H9 (cell line): ENCODE measurements around the gene RPA1. TPM values are rescaled to one million over a fixed set of nuclear protein-coding genes. Genes with fewer than 3 reads are reported as not detected.

Experiments
- DNase-seq: peaks from one replicate; pipeline ENCODE4 v3.0.0-alpha.2; 2017
- H2AFZ ChIP-seq: one replicate; pipeline ENCODE4 v1.6.1; 2013; ENCODE audit warnings: mild to moderate bottlenecking, low read length, control low read depth, moderate library complexity
- H2AK5ac ChIP-seq: 2 replicates; pipeline ENCODE4 v1.6.1; 2013; ENCODE audit warnings: low read length, control low read depth, mixed read lengths; ENCODE audit not compliant: insufficient read length
- H2BK120ac ChIP-seq: one replicate; pipeline ENCODE4 v1.6.1; 2013; ENCODE audit warnings: low read depth, mild to moderate bottlenecking, low read length, control low read depth, inconsistent platforms; ENCODE audit not compliant: poor library complexity, severe bottlenecking
- H2BK12ac ChIP-seq: 2 replicates; pipeline ENCODE4 v1.6.1; 2013; ENCODE audit warnings: low read length, control low read depth, mixed read lengths, low read depth; ENCODE audit not compliant: insufficient read length
- H2BK15ac ChIP-seq: 2 replicates; pipeline ENCODE4 v1.6.1; 2013; ENCODE audit warnings: low read depth, low read length, control low read depth
- H2BK20ac ChIP-seq: one replicate; pipeline ENCODE4 v1.6.1; 2013; ENCODE audit warnings: low read depth, mild to moderate bottlenecking, low read length, control low read depth, inconsistent platforms; ENCODE audit not compliant: poor library complexity, severe bottlenecking
- H2BK5ac ChIP-seq: 2 replicates; pipeline ENCODE4 v1.6.1; 2013; ENCODE audit warnings: low read length, control low read depth, mixed read lengths; ENCODE audit not compliant: insufficient read length
- H3K14ac ChIP-seq: 2 replicates; pipeline ENCODE4 v1.6.1; 2013; ENCODE audit warnings: low read length, control low read depth; ENCODE audit not compliant: insufficient read depth
- H3K18ac ChIP-seq: 2 replicates; pipeline ENCODE4 v1.6.1; 2013; ENCODE audit warnings: low read depth, mild to moderate bottlenecking, mixed read lengths, low read length, control low read depth; ENCODE audit not compliant: insufficient read length
- H3K23ac ChIP-seq: 2 replicates; pipeline ENCODE4 v1.6.1; 2013; ENCODE audit warnings: low read length, control low read depth, mixed read lengths, low read depth; ENCODE audit not compliant: insufficient read length
- H3K23me2 ChIP-seq: 2 replicates; pipeline ENCODE4 v1.6.1; 2013; ENCODE audit warnings: low read depth, mild to moderate bottlenecking, mixed read lengths, low read length, control low read depth; ENCODE audit not compliant: insufficient read length, poor library complexity, severe bottlenecking
- H3K27ac ChIP-seq: 2 replicates; pipeline ENCODE4 v1.5.1; 2013; ENCODE audit warnings: low read length, control low read depth, mixed read lengths, low read depth; ENCODE audit not compliant: insufficient read length
- H3K27me3 ChIP-seq: 2 replicates; pipeline ENCODE4 v1.6.1; 2013; ENCODE audit warnings: low read length, control low read depth, inconsistent platforms; ENCODE audit not compliant: insufficient read depth
- H3K4ac ChIP-seq: 2 replicates; pipeline ENCODE4 v1.6.1; 2013; ENCODE audit warnings: low read depth, mild to moderate bottlenecking, control low read depth, inconsistent platforms, low read length, moderate library complexity
- H3K4me1 ChIP-seq: 2 replicates; pipeline ENCODE4 v1.6.1; 2013; ENCODE audit warnings: low read length, control low read depth, inconsistent platforms; ENCODE audit not compliant: insufficient read depth
- H3K4me2 ChIP-seq: 2 replicates; pipeline ENCODE4 v1.6.1; 2013; ENCODE audit warnings: low read length, control low read depth, mixed read lengths; ENCODE audit not compliant: insufficient read length, insufficient read depth
- H3K56ac ChIP-seq: 2 replicates; pipeline ENCODE4 v1.6.1; 2013; ENCODE audit warnings: low read depth, mild to moderate bottlenecking, mixed read lengths, low read length, control low read depth; ENCODE audit not compliant: insufficient read length
- H3K79me1 ChIP-seq: 2 replicates; pipeline ENCODE4 v1.6.1; 2013; ENCODE audit warnings: low read depth, mild to moderate bottlenecking, moderate library complexity, low read length, control low read depth, inconsistent platforms; ENCODE audit not compliant: insufficient read depth, poor library complexity, severe bottlenecking
- H3K79me2 ChIP-seq: 2 replicates; pipeline ENCODE4 v1.6.1; 2013; ENCODE audit warnings: low read length, control low read depth, inconsistent platforms; ENCODE audit not compliant: insufficient read depth
- H3K9ac ChIP-seq: 2 replicates; pipeline ENCODE4 v1.6.1; 2013; ENCODE audit warnings: low read length, control low read depth, mixed read lengths; ENCODE audit not compliant: insufficient read length; ENCODE audit errors: extremely low read depth
- H3K9me3 ChIP-seq: one replicate; pipeline ENCODE4 v1.6.1; 2013; ENCODE audit warnings: low read depth, low read length, inconsistent platforms; ENCODE audit not compliant: control insufficient read depth
- H3T11ph ChIP-seq: one replicate; pipeline ENCODE4 v1.6.1; 2013; ENCODE audit warnings: mild to moderate bottlenecking, low read length, control low read depth, inconsistent platforms
- H4K20me1 ChIP-seq: one replicate; pipeline ENCODE4 v1.6.1; 2013; ENCODE audit not compliant: control insufficient read depth, insufficient read length, insufficient read depth
- H4K5ac ChIP-seq: 2 replicates; pipeline ENCODE4 v1.6.1; 2013; ENCODE audit warnings: low read depth, mild to moderate bottlenecking, mixed read lengths, low read length, control low read depth; ENCODE audit not compliant: insufficient read length
- H4K8ac ChIP-seq: replicated peaks from 2 replicates; pipeline ENCODE4 v1.6.1; 2013; ENCODE audit warnings: low read length, control low read depth, mixed read lengths, low read depth; ENCODE audit not compliant: insufficient read length
- H4K91ac ChIP-seq: 2 replicates; pipeline ENCODE4 v1.6.1; 2013; ENCODE audit warnings: low read depth, mild to moderate bottlenecking, moderate library complexity, mixed read lengths, low read length, control low read depth; ENCODE audit not compliant: insufficient read length
- H3K27ac Mint-ChIP-seq, 3 experiments: 2 replicates in 2 of 3; 3 replicates in 1 of 3; pipeline ENCODE4 v1.8.0; 2020 to 2021; ENCODE audit warnings: mixed read lengths in 3 of 3, mild to moderate bottlenecking in 1 of 3, moderate library complexity in 1 of 3
- H3K27me3 Mint-ChIP-seq: 2 replicates; pipeline ENCODE4 v1.8.0; 2021; ENCODE audit warnings: low read depth, mild to moderate bottlenecking, moderate library complexity, mixed read lengths
- H3K36me3 Mint-ChIP-seq, 3 experiments: 2 replicates in 2 of 3; 3 replicates in 1 of 3; pipeline ENCODE4 v1.8.0; 2020 to 2021; ENCODE audit warnings: low read depth in 3 of 3, mixed read lengths in 3 of 3; ENCODE audit not compliant: insufficient read depth in 1 of 3
- H3K4me1 Mint-ChIP-seq, 2 experiments: 2 replicates each; pipeline ENCODE4 v1.8.0; 2020; ENCODE audit warnings: mixed read lengths in 2 of 2
- H3K4me3 Mint-ChIP-seq, 2 experiments: 2 replicates in 1 of 2; 3 replicates in 1 of 2; pipeline ENCODE4 v1.8.0; 2020 to 2021; ENCODE audit warnings: mild to moderate bottlenecking in 2 of 2, mixed read lengths in 2 of 2, moderate library complexity in 1 of 2
- H3K9me3 Mint-ChIP-seq, 2 experiments: 2 replicates in 1 of 2; 3 replicates in 1 of 2; pipeline ENCODE4 v1.8.0; 2020; ENCODE audit warnings: mild to moderate bottlenecking in 2 of 2, mixed read lengths in 2 of 2, moderate library complexity in 1 of 2
- CTCF ChIP-seq: fragments of 200-600 bp; sonication (generic); conservative IDR thresholded peaks from 3 replicates; pipeline ENCODE4 v1.8.0; 2021; ENCODE audit warnings: antibody characterized with exemption, mild to moderate bottlenecking
- WGBS: extraction: QIAGEN DNeasy Blood & Tissue Kit; methylation state at CpG from one replicate; pipeline ENCODE4 v1.1.7; 2013; ENCODE audit warnings: missing lambda C conversion rate, low lambda C conversion rate, mixed read lengths; ENCODE audit not compliant: insufficient read length; ENCODE audit errors: extremely low coverage; 5-methylcytosine and 5-hydroxymethylcytosine counted together
- total RNA-seq: library from RNA; stranded (reverse); gene quantifications from 2 replicates; pipeline ENCODE4 v1.2.1, GENCODE V29; 2021

RPA1 gene
- total RNA-seq, 1 experiment from 2014 or later = 215 TPM

DNA sequence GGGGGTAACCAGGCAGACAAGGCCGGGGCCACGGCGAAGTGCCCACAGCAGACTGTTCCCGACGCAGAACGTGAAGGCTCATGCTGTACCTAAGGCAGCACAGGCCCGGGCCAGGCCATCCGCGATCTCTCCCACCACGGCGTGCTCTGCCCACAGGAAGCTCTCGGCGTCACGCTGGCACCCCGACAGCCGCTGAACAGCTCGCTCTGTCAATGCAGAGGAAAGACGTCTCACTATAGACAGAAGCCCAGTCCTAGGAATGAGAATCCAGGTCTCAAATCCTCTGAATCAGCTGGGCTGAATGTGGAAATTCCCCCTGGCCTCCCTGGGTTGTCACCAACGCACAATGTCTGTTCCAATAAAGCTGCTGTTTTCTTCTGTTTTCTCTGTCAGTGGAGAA lies 46.5 kb upstream of the RPA1 start:
- H3K4me2 ChIP-seq = no peak overlapping the region
- Mint-ChIP-seq H3K4me3 (no peak overlapping the region), H3K27ac (peak overlapping the region; percentile 2 to 82 (median 44); a peak in 4 of 7 replicates), H3K36me3 (peaks cover 31 to 77% (median 73%) of the 10 kb centered on the region in 3 experiments; a peak in 6 of 7 replicates), H3K9me3 (no peaks in the 10 kb centered on the region), H3K27me3 (no peaks in the 10 kb centered on the region), H3K4me1 (no peaks in the 10 kb centered on the region)
- no peak overlapping the region for H4K8ac ChIP-seq
- H2BK20ac ChIP-seq = no peak overlapping the region
- no CpG with 5 or more reads among the region's 19 CpGs for WGBS
- no peak overlapping the region for H3K27ac ChIP-seq
- H3K18ac ChIP-seq = no peak overlapping the region
- no peak overlapping the region for H2AFZ ChIP-seq
- no peak overlapping the region for H3K56ac ChIP-seq
- H4K5ac ChIP-seq = no peak overlapping the region
- TF ChIP-seq CTCF = no peak
- no peak overlapping the region for H4K91ac ChIP-seq
- DNase-seq = no peak
- no peak overlapping the region for H3K23ac ChIP-seq
- no peak overlapping the region for H2BK5ac ChIP-seq
- H3K23me2 ChIP-seq = no peaks in the 10 kb centered on the region
- no peaks in the 10 kb centered on the region for H4K20me1 ChIP-seq
- H3K27me3 ChIP-seq = no peaks in the 10 kb centered on the region
- no peak overlapping the region for H3K9ac ChIP-seq
- H3K79me1 ChIP-seq = no peaks in the 10 kb centered on the region
- no peak overlapping the region for H2AK5ac ChIP-seq
- no peak overlapping the region for H3K14ac ChIP-seq
- H3K4me1 ChIP-seq = no peaks in the 10 kb centered on the region
- no peak overlapping the region for H2BK15ac ChIP-seq
- H3K79me2 ChIP-seq = no peaks in the 10 kb centered on the region
- no peak overlapping the region for H2BK12ac ChIP-seq
- no peak overlapping the region for H3K4ac ChIP-seq
- H2BK120ac ChIP-seq = no peak overlapping the region
- H3K9me3 ChIP-seq = no peaks in the 10 kb centered on the region
- H3T11ph ChIP-seq = no peak overlapping the region
